ENCODE results near the gene ANGPTL2.

ANGPTL2 gene

DNA sequence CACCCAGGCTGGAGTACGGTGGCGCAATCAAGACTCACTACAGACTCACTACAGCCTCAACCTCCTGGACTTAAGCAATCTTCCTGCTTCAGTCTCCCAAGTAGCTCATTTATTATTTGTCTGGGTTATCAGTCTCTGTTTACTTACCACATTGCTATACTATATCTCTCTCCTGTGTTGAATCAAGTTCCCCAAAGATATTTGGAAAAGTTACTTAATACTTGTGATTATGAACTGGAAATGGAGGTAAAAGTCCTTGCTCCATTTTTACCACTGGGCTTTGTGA lies 55.6 kb downstream of the ANGPTL2 start:
- Histone ChIP-seq H3K9ac (ENCODE audit: low read depth, low read length) (no peak overlapping the region), H3K36me3 (ENCODE audit: insufficient read depth, low read length) (no peaks in the 10 kb centered on the region), H3K4me3 (ENCODE audit: low read depth in 1 of 2, low read length in 2 of 2) (no peak overlapping the region), H3K79me2 (ENCODE audit: insufficient read depth, low read length) (no peaks in the 10 kb centered on the region), H3K9me3 (ENCODE audit: insufficient read depth, low read length, severe bottlenecking) (no peaks in the 10 kb centered on the region), H3K27ac (ENCODE audit: low read length) (no peak overlapping the region), H3K4me2 (ENCODE audit: insufficient read depth, low read length) (no peak overlapping the region), H3K27me3 (ENCODE audit: insufficient read depth, low read length, poor library complexity) (peaks cover 5% of the 10 kb centered on the region), H3K4me1 (ENCODE audit: insufficient read depth, low read length) (no peaks in the 10 kb centered on the region), H2AFZ (ENCODE audit: low read depth, low read length) (no peak overlapping the region), H4K20me1 (ENCODE audit: insufficient read depth, low read length) (no peaks in the 10 kb centered on the region)
- DNase-seq (no peak), ATAC-seq (ENCODE audit: insufficient read depth, low read depth) (no peak)
- no peak for TF ChIP-seq EZH2 (IDR thresholded peaks at IDR 0.05; ENCODE audit: borderline replicate concordance, low read depth, low read length, severe bottlenecking)
- TF ChIP-seq, protein P1, sequence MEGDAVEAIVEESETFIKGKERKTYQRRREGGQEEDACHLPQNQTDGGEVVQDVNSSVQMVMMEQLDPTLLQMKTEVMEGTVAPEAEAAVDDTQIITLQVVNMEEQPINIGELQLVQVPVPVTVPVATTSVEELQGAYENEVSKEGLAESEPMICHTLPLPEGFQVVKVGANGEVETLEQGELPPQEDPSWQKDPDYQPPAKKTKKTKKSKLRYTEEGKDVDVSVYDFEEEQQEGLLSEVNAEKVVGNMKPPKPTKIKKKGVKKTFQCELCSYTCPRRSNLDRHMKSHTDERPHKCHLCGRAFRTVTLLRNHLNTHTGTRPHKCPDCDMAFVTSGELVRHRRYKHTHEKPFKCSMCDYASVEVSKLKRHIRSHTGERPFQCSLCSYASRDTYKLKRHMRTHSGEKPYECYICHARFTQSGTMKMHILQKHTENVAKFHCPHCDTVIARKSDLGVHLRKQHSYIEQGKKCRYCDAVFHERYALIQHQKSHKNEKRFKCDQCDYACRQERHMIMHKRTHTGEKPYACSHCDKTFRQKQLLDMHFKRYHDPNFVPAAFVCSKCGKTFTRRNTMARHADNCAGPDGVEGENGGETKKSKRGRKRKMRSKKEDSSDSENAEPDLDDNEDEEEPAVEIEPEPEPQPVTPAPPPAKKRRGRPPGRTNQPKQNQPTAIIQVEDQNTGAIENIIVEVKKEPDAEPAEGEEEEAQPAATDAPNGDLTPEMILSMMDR (IDR thresholded peaks at IDR 0.05; ENCODE audit: borderline replicate concordance, extremely low read depth, low read length, poor library complexity, severe bottlenecking): no peak

DNA sequence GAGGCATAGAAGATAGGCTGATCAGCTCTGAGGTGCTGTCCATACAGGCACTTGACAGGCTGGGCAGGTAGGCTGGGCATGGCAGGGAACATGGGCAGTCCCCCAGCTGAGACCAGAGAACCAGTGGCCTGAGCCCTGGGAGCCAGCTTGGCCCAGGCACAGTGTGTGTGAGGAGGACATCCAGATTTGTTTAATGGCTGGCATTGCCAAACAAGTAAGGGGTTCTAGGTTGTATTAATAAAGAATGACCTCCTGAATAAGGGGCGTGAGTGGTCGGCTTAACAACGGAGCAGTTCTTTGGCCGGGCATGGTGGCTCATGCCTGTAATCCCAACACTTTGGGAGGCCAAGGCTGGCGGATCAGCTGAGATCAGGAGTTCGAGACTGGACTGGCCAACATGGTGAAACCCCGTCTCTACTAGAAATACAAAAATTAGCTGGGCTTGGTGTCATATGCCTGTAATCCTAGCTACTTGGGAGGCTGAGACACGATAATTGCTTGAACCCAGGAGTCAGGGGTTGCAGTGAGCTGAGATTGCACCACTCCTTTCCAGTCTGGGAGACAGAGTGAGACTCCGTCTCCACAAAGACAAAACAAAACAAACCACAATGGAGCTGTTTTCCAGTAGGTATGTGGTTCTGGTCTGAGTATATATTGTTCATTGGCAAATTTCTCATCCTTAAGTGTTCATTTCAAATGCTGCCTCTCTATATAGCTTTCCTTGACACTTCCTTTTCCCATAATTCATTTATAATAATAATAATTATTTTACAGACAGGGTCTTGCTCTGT lies 56.2 kb downstream of the ANGPTL2 start:
- TF ChIP-seq EZH2 (IDR thresholded peaks at IDR 0.05; ENCODE audit: borderline replicate concordance, low read depth, low read length, severe bottlenecking): no peak
- TF ChIP-seq, protein P1 (IDR thresholded peaks at IDR 0.05; ENCODE audit: borderline replicate concordance, extremely low read depth, low read length, poor library complexity, severe bottlenecking): no peak
- H3K9me3 ChIP-seq (ENCODE audit: insufficient read depth, low read length, severe bottlenecking): no peaks in the 10 kb centered on the region
- ATAC-seq (ENCODE audit: insufficient read depth, low read depth): no peak
- H3K4me1 ChIP-seq (ENCODE audit: insufficient read depth, low read length): no peaks in the 10 kb centered on the region
- no peak overlapping the region for H3K4me2 ChIP-seq (ENCODE audit: insufficient read depth, low read length)
- no peak overlapping the region for H3K4me3 ChIP-seq (ENCODE audit: low read depth in 1 of 2, low read length in 2 of 2)
- no peak for DNase-seq
- peaks cover 8% of the 10 kb centered on the region for H3K27me3 ChIP-seq (ENCODE audit: insufficient read depth, low read length, poor library complexity)
- no peak overlapping the region for H3K27ac ChIP-seq (ENCODE audit: low read length)
- no peak overlapping the region for H2AFZ ChIP-seq (ENCODE audit: low read depth, low read length)
- H3K9ac ChIP-seq (ENCODE audit: low read depth, low read length): no peak overlapping the region
- no peaks in the 10 kb centered on the region for H3K36me3 ChIP-seq (ENCODE audit: insufficient read depth, low read length)
- H3K79me2 ChIP-seq (ENCODE audit: insufficient read depth, low read length): no peaks in the 10 kb centered on the region
- no peaks in the 10 kb centered on the region for H4K20me1 ChIP-seq (ENCODE audit: insufficient read depth, low read length)

DNA sequence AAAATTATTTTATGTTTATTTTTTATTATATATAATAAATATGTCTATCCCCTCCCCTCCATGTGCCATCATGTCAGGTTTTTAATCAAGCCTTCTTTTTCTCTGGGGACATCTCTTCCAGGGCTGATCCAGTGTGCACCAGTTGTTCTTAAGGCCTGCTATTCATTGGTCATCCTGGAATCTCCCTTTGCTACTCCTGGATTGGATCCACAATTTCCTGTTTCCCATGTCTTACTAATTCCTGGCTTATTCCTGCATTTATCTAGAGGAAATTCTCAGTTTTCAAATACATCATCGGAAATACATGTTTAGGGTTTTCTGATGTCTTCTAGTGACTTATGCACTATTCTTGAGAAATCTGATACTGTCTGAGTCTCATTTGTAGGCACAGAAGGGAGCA lies 56.8 kb downstream of the ANGPTL2 start:
- TF ChIP-seq EZH2 (IDR thresholded peaks at IDR 0.05; ENCODE audit: borderline replicate concordance, low read depth, low read length, severe bottlenecking): no peak
- TF ChIP-seq, protein P1 (IDR thresholded peaks at IDR 0.05; ENCODE audit: borderline replicate concordance, extremely low read depth, low read length, poor library complexity, severe bottlenecking): no peak
- Histone ChIP-seq H3K4me3 (ENCODE audit: low read depth in 1 of 2, low read length in 2 of 2) (no peak overlapping the region), H3K27ac (ENCODE audit: low read length) (no peak overlapping the region), H4K20me1 (ENCODE audit: insufficient read depth, low read length) (no peaks in the 10 kb centered on the region), H3K79me2 (ENCODE audit: insufficient read depth, low read length) (no peaks in the 10 kb centered on the region), H3K36me3 (ENCODE audit: insufficient read depth, low read length) (no peaks in the 10 kb centered on the region), H3K9ac (ENCODE audit: low read depth, low read length) (no peak overlapping the region), H2AFZ (ENCODE audit: low read depth, low read length) (no peak overlapping the region), H3K4me2 (ENCODE audit: insufficient read depth, low read length) (no peak overlapping the region), H3K27me3 (ENCODE audit: insufficient read depth, low read length, poor library complexity) (peaks cover 8% of the 10 kb centered on the region), H3K4me1 (ENCODE audit: insufficient read depth, low read length) (no peaks in the 10 kb centered on the region), H3K9me3 (ENCODE audit: insufficient read depth, low read length, severe bottlenecking) (no peaks in the 10 kb centered on the region)
- ATAC-seq (ENCODE audit: insufficient read depth, low read depth) (no peak), DNase-seq (no peak)

Data from DND-41 (cell line).